ENCODE measurements around the gene ZMYM4. TPM values are rescaled to one million over a fixed set of nuclear protein-coding genes. Genes with fewer than 3 reads are reported as not detected.

Gene ZMYM4
- total RNA-seq, 1 experiment from 2014 or later, result 66.0 TPM

DNA sequence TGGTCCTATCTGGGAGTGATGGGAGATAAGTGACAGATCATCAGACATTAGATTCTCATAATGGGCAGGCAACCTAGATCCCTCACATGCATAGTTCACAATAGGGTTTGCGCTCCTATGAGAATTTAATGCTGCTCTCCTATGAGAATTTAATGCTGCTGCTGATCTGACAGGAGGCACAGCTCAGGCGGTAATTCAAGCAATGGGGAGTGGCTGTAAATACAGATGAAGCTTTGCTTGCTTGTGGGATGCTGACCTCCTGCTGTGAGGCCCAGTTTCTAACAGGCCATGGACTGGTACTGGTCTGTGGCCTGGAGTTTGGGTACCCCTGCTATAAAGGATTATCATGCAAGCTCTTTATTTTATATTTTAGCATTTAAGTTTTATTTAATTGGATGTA, 72.0 kb downstream of the ZMYM4 start:
- H2AFZ ChIP-seq (ENCODE audit: low read length), result no peak overlapping the region
- no peak overlapping the region for H2BK20ac ChIP-seq (ENCODE audit: low read depth, low read length, poor library complexity, severe bottlenecking)
- no peak overlapping the region for H2AK5ac ChIP-seq (ENCODE audit: insufficient read length, low read length)
- H3T11ph ChIP-seq (ENCODE audit: low read length), result no peak overlapping the region
- H3K23me2 ChIP-seq (ENCODE audit: insufficient read length, low read depth, low read length, poor library complexity, severe bottlenecking), result no peaks in the 10 kb centered on the region
- H3K27ac ChIP-seq (ENCODE audit: insufficient read length, low read depth, low read length), result no peak overlapping the region
- no peak overlapping the region for H3K4me2 ChIP-seq (ENCODE audit: insufficient read depth, insufficient read length, low read length)
- no peak overlapping the region for H3K14ac ChIP-seq (ENCODE audit: insufficient read depth, low read length)
- no peak for DNase-seq
- Mint-ChIP-seq H3K9me3 (no peaks in the 10 kb centered on the region; a peak in 1 of 5 replicates), H3K36me3 (ENCODE audit: insufficient read depth in 1 of 3, low read depth in 3 of 3) (peaks cover 9 to 17% (median 14%) of the 10 kb centered on the region in 3 experiments; a peak in 6 of 7 replicates), H3K27ac (no peak overlapping the region; a peak in 1 of 7 replicates), H3K4me3 (no peak overlapping the region), H3K4me1 (no peaks in the 10 kb centered on the region), H3K27me3 (ENCODE audit: low read depth) (no peaks in the 10 kb centered on the region)
- no peaks in the 10 kb centered on the region for H3K79me1 ChIP-seq (ENCODE audit: insufficient read depth, low read depth, low read length, poor library complexity, severe bottlenecking)
- TF ChIP-seq, protein P1, sequence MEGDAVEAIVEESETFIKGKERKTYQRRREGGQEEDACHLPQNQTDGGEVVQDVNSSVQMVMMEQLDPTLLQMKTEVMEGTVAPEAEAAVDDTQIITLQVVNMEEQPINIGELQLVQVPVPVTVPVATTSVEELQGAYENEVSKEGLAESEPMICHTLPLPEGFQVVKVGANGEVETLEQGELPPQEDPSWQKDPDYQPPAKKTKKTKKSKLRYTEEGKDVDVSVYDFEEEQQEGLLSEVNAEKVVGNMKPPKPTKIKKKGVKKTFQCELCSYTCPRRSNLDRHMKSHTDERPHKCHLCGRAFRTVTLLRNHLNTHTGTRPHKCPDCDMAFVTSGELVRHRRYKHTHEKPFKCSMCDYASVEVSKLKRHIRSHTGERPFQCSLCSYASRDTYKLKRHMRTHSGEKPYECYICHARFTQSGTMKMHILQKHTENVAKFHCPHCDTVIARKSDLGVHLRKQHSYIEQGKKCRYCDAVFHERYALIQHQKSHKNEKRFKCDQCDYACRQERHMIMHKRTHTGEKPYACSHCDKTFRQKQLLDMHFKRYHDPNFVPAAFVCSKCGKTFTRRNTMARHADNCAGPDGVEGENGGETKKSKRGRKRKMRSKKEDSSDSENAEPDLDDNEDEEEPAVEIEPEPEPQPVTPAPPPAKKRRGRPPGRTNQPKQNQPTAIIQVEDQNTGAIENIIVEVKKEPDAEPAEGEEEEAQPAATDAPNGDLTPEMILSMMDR (conservative IDR thresholded peaks at IDR 0.05), result no peak
- H2BK12ac ChIP-seq (ENCODE audit: insufficient read length, low read depth, low read length), result no peak overlapping the region
- H4K8ac ChIP-seq (replicated peaks; ENCODE audit: insufficient read length, low read depth, low read length), result no peak overlapping the region
- H3K56ac ChIP-seq (ENCODE audit: insufficient read length, low read depth, low read length), result no peak overlapping the region
- no peaks in the 10 kb centered on the region for H3K27me3 ChIP-seq (ENCODE audit: insufficient read depth, low read length)
- H3K4me1 ChIP-seq (ENCODE audit: insufficient read depth, low read length), result no peaks in the 10 kb centered on the region
- no peak overlapping the region for H3K23ac ChIP-seq (ENCODE audit: insufficient read length, low read depth, low read length)
- H4K5ac ChIP-seq (ENCODE audit: insufficient read length, low read depth, low read length), result no peak overlapping the region
- H2BK5ac ChIP-seq (ENCODE audit: insufficient read length, low read length), result no peak overlapping the region
- no peak overlapping the region for H3K4ac ChIP-seq (ENCODE audit: low read depth, low read length)
- H4K91ac ChIP-seq (ENCODE audit: insufficient read length, low read depth, low read length), result no peak overlapping the region
- no CpG with 5 or more reads among the region's 2 CpGs for WGBS (ENCODE audit: extremely low coverage, insufficient read length, low lambda C conversion rate)
- H3K79me2 ChIP-seq (ENCODE audit: insufficient read depth, low read length), result peaks cover 3% of the 10 kb centered on the region; the same call in 1 of the 2 replicates
- H4K20me1 ChIP-seq (ENCODE audit: control insufficient read depth, insufficient read depth, insufficient read length), result no peaks in the 10 kb centered on the region
- no peak overlapping the region for H3K9ac ChIP-seq (ENCODE audit: extremely low read depth, insufficient read length, low read length)
- no peak overlapping the region for H3K18ac ChIP-seq (ENCODE audit: insufficient read length, low read depth, low read length)
- no peak overlapping the region for H2BK120ac ChIP-seq (ENCODE audit: low read depth, low read length, poor library complexity, severe bottlenecking)
- no peaks in the 10 kb centered on the region for H3K9me3 ChIP-seq (ENCODE audit: control insufficient read depth, low read depth, low read length)
- H2BK15ac ChIP-seq (ENCODE audit: low read depth, low read length), result no peak overlapping the region

Data from H9 (cell line).